Panc1 (cell line): ENCODE data around the gene GTF2I. TPM values are rescaled to one million over a fixed set of nuclear protein-coding genes. Genes with fewer than 3 reads are reported as not detected.

Source experiments
- total RNA-seq: library from RNA; stranded (reverse); gene quantifications from one replicate; pipeline ENCODE4 v1.2.1, GENCODE V29; 2021; ENCODE audit not compliant: unreplicated experiment

The GTF2I gene
- total RNA-seq, 1 experiment from 2014 or later = 305 TPM

Other genes starting within 250 kb of the GTF2I start
- gene GTF2IRD1, start 203.8 kb upstream of the GTF2I start, total RNA-seq = 54.0 TPM
- gene NCF1, start 116.3 kb downstream of the GTF2I start, total RNA-seq = not detected
- 18.8 TPM for gene GTF2IRD2, start 193.9 kb downstream of the GTF2I start, total RNA-seq